HepG2 (cell line): ENCODE data around the gene ALOX15. TPM values are rescaled to one million over a fixed set of nuclear protein-coding genes. Genes with fewer than 3 reads are reported as not detected.

Experiments used
- ATAC-seq: fragments of 200-7000 bp; cut with Tn5 transposase; 3 replicates; pipeline ENCODE4 v1.9.1; 2020; ENCODE audit warnings: mild to moderate bottlenecking, moderate library complexity
- BruUV-seq: library from RNA; stranded (reverse); fragments of 400-500 nt; replicated peaks from 2 replicates; lab custom pipeline; 2021; lab: Mats Ljungman, UMichigan
- CTCF ChIA-PET: fragments of 300-600 bp; formaldehyde crosslinking; extraction: SDS; loops from one replicate; lab custom pipeline; 2021; ENCODE audit warnings: low total read pairs, inconsistent platforms, low intra/inter-chr PET ratio; lab: Yijun Ruan, JAX
- POLR2A ChIA-PET: fragments of 350-600 bp; sonication (Branson Sonifier 250); formaldehyde crosslinking; loops from one replicate; lab custom pipeline; 2020; ENCODE audit warnings: antibody characterized with exemption, inconsistent platforms; lab: Yijun Ruan, JAX
- DNase-seq: peaks from one replicate; pipeline ENCODE4 v3.0.0-alpha.2; 2015; ENCODE audit warnings: low spot score
- FAIRE-seq: peaks from 3 replicates; lab custom pipeline; 2011; peaks lifted over from hg19 to GRCh38; lab: Jason Lieb, UNC
- H2AFZ ChIP-seq: one replicate; pipeline ENCODE4 v1.6.1; 2011; ENCODE audit warnings: low read length, inconsistent platforms
- H3K27ac ChIP-seq: fragments of 300-600 bp; 3 replicates; pipeline ENCODE4 v1.8.0; 2011; ENCODE audit warnings: mixed run types, mild to moderate bottlenecking, mixed read lengths, low read length, inconsistent platforms; ENCODE audit not compliant: insufficient read depth; ENCODE audit errors: extremely low read length
- H3K27me3 ChIP-seq, 2 experiments: fragments of 200-600 bp in 1 of 2; 2 replicates in 1 of 2; 3 replicates in 1 of 2; pipeline versions ENCODE4 v1.6.0 to v1.8.0; 2011; ENCODE audit warnings: low read length in 2 of 2, mild to moderate bottlenecking in 2 of 2, moderate library complexity in 2 of 2, inconsistent platforms in 1 of 2; ENCODE audit not compliant: insufficient read depth in 2 of 2, control insufficient read depth in 1 of 2
- H3K36me3 ChIP-seq, 2 experiments: fragments of 200-600 bp in 1 of 2; replicated peaks in 1 of 2; 2 replicates in 1 of 2; 3 replicates in 1 of 2; pipeline versions ENCODE4 v1.5.1 to v1.8.0; 2011; ENCODE audit warnings: low read length in 2 of 2, inconsistent platforms in 1 of 2; ENCODE audit not compliant: insufficient read depth in 2 of 2, control insufficient read depth in 1 of 2
- H3K4me1 ChIP-seq: 2 replicates; pipeline ENCODE4 v1.5.1; 2012; ENCODE audit warnings: low read length, inconsistent platforms; ENCODE audit not compliant: insufficient read depth
- H3K4me2 ChIP-seq: 2 replicates; pipeline ENCODE4 v1.6.0; 2011; ENCODE audit warnings: low read depth, low read length, inconsistent platforms
- H3K4me3 ChIP-seq, 3 experiments: fragments of 200-600 bp in 1 of 3; sonication (generic), shearing (Covaris generic) in 1 of 3; replicated peaks in 1 of 3; 2 replicates each; pipeline ENCODE4 v1.5.1; 2011 to 2016; ENCODE audit warnings: low read length in 3 of 3, inconsistent platforms in 2 of 3, low read depth in 2 of 3, mild to moderate bottlenecking in 2 of 3, control low read depth in 1 of 3, mixed read lengths in 1 of 3; ENCODE audit not compliant: insufficient read depth in 1 of 3
- H3K79me2 ChIP-seq: one replicate; pipeline ENCODE4 v1.6.1; 2011; ENCODE audit warnings: low read length, inconsistent platforms; ENCODE audit not compliant: insufficient read depth
- H3K9ac ChIP-seq: 2 replicates; pipeline ENCODE4 v1.6.0; 2011; ENCODE audit warnings: mild to moderate bottlenecking, low read depth, low read length, inconsistent platforms; ENCODE audit not compliant: insufficient read depth
- H3K9me3 ChIP-seq: 2 replicates; pipeline ENCODE4 v1.5.1; 2012; ENCODE audit warnings: mild to moderate bottlenecking, low read length
- H4K20me1 ChIP-seq: 2 replicates; pipeline ENCODE4 v1.6.0; 2011; ENCODE audit warnings: inconsistent platforms, mild to moderate bottlenecking, low read length, moderate library complexity; ENCODE audit not compliant: insufficient read depth
- ZEB1 ChIP-seq: IDR thresholded peaks from 2 replicates; pipeline ENCODE4 v1.6.1; 2012; ENCODE audit warnings: mild to moderate bottlenecking, low read depth, inconsistent platforms; ENCODE audit not compliant: insufficient replicate concordance
- ZNF124 ChIP-seq: sonication (generic); formaldehyde crosslinking; IDR thresholded peaks from 2 replicates; pipeline ENCODE4 v1.4.0; 2020; ENCODE audit warnings: missing genetic modification reagents
- ZNF775 ChIP-seq: sonication (generic); formaldehyde crosslinking; IDR thresholded peaks from 2 replicates; pipeline ENCODE4 v1.4.0; 2020; ENCODE audit warnings: missing genetic modification reagents, mild to moderate bottlenecking, moderate library complexity, borderline replicate concordance
- WGBS: methylation state at CpG from one replicate; pipeline ENCODE4 v1.1.6; 2017; ENCODE audit warnings: low lambda C conversion rate; 5-methylcytosine and 5-hydroxymethylcytosine counted together
- in situ Hi-C: cut with HindIII; loops from 2 replicates; pipeline ENCODE4 v1.10.0; 2017; ENCODE audit warnings: low pct_unique_long_range_greater_than_20kb; ENCODE audit not compliant: extremely low pct_ligation_motif_present
- intact Hi-C: fragments of 100-400 bp; cut with micrococcal nuclease; formaldehyde crosslinking; loops from one replicate; pipeline ENCODE4 v1.10.0; 2022; ENCODE audit not compliant: unreplicated experiment
- polyA plus RNA-seq, 8 experiments: library from polyadenylated mRNA; depleted of rRNA in 3 of 8; stranded (reverse) in 7 of 8; unstranded in 1 of 8; fragments of >200 nt; fragmentation: Illumina TruSeq in 4 of 8; extraction: Trizol in 4 of 8; gene quantifications; 2 replicates each; pipeline versions ENCODE4 v1.2.1 to v1.2.3, GENCODE V29; 2011 to 2016; ENCODE audit warnings: low read depth in 4 of 8, missing spikeins in 1 of 8, mixed read lengths in 1 of 8; ENCODE audit not compliant: insufficient read depth in 1 of 8
- total RNA-seq, 5 experiments: library from RNA; depleted of rRNA; stranded (reverse); fragments of >200 nt; fragmentation: Illumina TruSeq; extraction: Trizol; gene quantifications; 2 replicates each; pipeline ENCODE4 v1.2.3, GENCODE V29; 2016; ENCODE audit warnings: low read depth in 1 of 5
- TF ChIP-seq, protein P1 (sequence below): sonication (generic); formaldehyde crosslinking; IDR thresholded peaks from 2 replicates; pipeline ENCODE4 v1.4.0; 2020; ENCODE audit warnings: missing genetic modification reagents, borderline replicate concordance
- TF ChIP-seq, protein P2 (sequence below): sonication (generic); formaldehyde crosslinking; IDR thresholded peaks from 2 replicates; pipeline ENCODE4 v1.9.0; 2022; ENCODE audit warnings: missing genetic modification reagents, mild to moderate bottlenecking, borderline replicate concordance

Gene ALOX15
- total and polyA plus RNA-seq, 2 of the 13 experiments (the other 11 are each of a cell fraction or from before 2014, with no cell fraction given): 0.04 TPM; not detected in 1

DNA sequence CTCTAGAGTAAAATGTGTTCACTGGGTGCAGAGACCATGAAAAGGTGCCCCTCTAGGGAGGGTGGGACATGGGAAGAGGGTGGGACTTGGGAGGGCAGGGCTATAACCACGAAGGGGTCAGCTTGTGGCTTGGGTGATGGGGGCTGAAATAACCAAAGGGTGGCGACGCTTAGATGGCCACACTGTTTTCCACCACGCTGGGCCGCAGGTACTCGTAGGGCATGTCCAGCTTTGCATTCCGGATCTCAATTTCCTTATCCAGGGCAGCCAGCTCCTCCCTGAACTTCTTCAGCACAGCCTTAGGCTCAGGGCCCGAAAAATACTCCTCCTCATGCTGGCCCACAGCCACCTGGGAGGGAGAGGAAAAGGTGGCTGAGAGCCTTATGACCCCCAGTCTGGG is 10.0 kb downstream of the ALOX15 start:
- Histone ChIP-seq H3K27me3 (peaks cover 4 to 19% of the 10 kb centered on the region in 2 experiments; a peak in 3 of 5 replicates), H3K79me2 (no peaks in the 10 kb centered on the region), H3K4me2 (no peak overlapping the region), H3K36me3 (no peaks in the 10 kb centered on the region), H3K27ac (no peak overlapping the region), H3K9ac (no peak overlapping the region), H4K20me1 (no peaks in the 10 kb centered on the region), H3K4me3 (no peak overlapping the region), H3K9me3 (no peaks in the 10 kb centered on the region), H2AFZ (no peak overlapping the region), H3K4me1 (no peaks in the 10 kb centered on the region)
- DNase-seq (no peak), FAIRE-seq (no peak), ATAC-seq (no peak)
- in situ Hi-C loops: no loop called here
- WGBS: 10% methylated on average over 3 of the region's 8 CpGs
- no TSS peak for BruUV-seq
- no peak for TF ChIP-seq ZNF124 (CRISPR knock-in tag)
- TF ChIP-seq, protein P1, sequence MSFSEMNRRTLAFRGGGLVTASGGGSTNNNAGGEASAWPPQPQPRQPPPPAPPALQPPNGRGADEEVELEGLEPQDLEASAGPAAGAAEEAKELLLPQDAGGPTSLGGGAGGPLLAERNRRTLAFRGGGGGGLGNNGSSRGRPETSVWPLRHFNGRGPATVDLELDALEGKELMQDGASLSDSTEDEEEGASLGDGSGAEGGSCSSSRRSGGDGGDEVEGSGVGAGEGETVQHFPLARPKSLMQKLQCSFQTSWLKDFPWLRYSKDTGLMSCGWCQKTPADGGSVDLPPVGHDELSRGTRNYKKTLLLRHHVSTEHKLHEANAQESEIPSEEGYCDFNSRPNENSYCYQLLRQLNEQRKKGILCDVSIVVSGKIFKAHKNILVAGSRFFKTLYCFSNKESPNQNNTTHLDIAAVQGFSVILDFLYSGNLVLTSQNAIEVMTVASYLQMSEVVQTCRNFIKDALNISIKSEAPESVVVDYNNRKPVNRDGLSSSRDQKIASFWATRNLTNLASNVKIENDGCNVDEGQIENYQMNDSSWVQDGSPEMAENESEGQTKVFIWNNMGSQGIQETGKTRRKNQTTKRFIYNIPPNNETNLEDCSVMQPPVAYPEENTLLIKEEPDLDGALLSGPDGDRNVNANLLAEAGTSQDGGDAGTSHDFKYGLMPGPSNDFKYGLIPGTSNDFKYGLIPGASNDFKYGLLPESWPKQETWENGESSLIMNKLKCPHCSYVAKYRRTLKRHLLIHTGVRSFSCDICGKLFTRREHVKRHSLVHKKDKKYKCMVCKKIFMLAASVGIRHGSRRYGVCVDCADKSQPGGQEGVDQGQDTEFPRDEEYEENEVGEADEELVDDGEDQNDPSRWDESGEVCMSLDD: no peak
- TF ChIP-seq ZEB1: no peak
- TF ChIP-seq ZNF775 (CRISPR knock-in tag): no peak
- TF ChIP-seq, protein P2, sequence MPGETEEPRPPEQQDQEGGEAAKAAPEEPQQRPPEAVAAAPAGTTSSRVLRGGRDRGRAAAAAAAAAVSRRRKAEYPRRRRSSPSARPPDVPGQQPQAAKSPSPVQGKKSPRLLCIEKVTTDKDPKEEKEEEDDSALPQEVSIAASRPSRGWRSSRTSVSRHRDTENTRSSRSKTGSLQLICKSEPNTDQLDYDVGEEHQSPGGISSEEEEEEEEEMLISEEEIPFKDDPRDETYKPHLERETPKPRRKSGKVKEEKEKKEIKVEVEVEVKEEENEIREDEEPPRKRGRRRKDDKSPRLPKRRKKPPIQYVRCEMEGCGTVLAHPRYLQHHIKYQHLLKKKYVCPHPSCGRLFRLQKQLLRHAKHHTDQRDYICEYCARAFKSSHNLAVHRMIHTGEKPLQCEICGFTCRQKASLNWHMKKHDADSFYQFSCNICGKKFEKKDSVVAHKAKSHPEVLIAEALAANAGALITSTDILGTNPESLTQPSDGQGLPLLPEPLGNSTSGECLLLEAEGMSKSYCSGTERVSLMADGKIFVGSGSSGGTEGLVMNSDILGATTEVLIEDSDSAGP (CRISPR knock-in tag): no peak
- intact Hi-C loops: no loop called here
- POLR2A ChIA-PET: no interaction called here
- CTCF ChIA-PET: no interaction called here
